RWPE1 (cell line): ENCODE results near the gene VTCN1.

Source experiments
- CTCF ChIA-PET: fragments of 350-600 bp; sonication (Branson Sonifier 250); formaldehyde crosslinking; extraction: SDS; loops from one replicate; lab custom pipeline; 2021; lab: Yijun Ruan, JAX
- POLR2A ChIA-PET: fragments of 400-600 bp; formaldehyde crosslinking; extraction: SDS; loops from one replicate; lab custom pipeline; 2020; ENCODE audit warnings: antibody characterized with exemption; ENCODE audit not compliant: low non-redundant PET; lab: Yijun Ruan, JAX
- DNase-seq: peaks from one replicate; pipeline ENCODE4 v3.0.0; 2012; ENCODE audit warnings: low spot score
- H3K27ac ChIP-seq: fragments of 450-650 bp; 2 replicates; pipeline ENCODE4 v1.5.1; 2017
- CTCF ChIP-seq: fragments of 450-650 bp; conservative IDR thresholded peaks from 2 replicates; pipeline ENCODE4 v1.5.1; 2017; ENCODE audit warnings: low read depth, mild to moderate bottlenecking

The VTCN1 gene

DNA sequence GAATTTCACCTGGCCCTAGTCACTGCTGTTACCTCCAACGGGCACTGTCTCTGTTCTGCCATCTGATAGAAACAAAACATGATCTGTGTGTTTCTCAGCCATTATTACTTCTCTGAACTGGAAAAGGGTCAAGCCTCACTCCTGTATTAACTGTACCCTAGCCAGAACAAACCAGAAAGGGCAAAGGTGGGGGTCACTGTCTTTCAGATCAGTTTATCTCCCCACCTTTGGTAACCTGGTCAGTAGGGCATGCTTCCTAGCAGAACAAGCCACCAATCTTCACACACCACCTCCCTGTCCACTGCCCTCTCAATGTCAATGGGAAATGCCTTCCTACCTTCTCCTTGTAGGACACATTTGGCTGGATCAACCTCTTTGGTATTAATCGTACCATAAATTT lies 93.0 kb downstream of the VTCN1 start:
- ChIA-PET CTCF (no interaction called here), POLR2A (no interaction called here)
- no peak overlapping the region for H3K27ac ChIP-seq
- DNase-seq, result no peak
- TF ChIP-seq CTCF, result no peak

DNA sequence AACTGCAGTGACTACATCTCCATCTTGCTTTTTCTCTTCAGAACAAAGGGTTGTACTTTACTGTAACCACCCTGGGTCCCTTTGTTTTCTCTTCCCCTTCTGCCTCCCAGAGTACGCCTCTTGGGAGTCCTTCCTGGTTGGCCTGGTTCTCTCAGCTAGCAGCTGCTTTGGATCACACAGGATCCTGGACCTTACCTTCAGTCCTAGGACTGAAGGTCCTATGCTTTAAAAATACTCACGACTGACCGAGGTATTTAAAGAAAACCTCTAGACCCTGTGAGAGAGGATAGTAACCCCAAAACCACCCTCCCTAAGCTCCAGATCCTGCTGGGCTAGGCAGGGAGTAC lies 94.0 kb downstream of the VTCN1 start:
- no peak for TF ChIP-seq CTCF
- POLR2A ChIA-PET, result no interaction called here
- no peak overlapping the region for H3K27ac ChIP-seq
- DNase-seq, result no peak
- CTCF ChIA-PET, result no interaction called here

DNA sequence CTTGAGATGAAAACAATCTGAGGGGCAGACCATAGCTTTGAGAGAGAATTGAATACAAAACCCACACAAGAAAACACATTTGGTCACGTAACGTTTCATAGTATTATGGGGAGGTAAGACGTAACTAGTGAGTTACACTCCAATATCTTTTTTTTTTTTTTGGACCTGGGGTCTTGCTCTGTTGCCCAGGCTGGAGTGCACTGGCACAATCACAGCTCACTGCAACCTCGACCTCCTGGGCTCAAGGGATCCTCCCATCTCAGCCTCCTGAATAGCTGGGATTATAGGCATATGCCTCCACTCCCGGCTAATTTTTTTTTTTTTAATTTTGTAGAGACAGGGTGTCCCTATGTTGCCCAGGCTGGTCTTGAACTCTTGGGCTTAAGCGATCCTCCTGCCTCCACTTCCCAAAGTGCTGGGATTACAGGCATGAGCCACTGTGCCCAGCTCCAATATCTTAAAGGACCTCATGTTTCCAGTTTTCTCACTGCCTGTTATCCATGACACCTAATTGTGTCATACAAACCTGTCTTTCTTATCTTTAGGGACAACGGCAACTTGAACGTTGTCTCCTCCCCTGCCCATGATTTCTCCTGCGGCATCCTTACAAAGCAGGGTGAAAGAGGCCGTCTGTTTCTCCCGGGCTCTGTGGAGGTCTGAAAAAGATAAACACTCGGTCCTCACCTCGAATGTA lies 94.5 kb downstream of the VTCN1 start:
- CTCF ChIA-PET, result no interaction called here
- no peak overlapping the region for H3K27ac ChIP-seq
- no peak for TF ChIP-seq CTCF
- POLR2A ChIA-PET, result interaction anchor here (0.7 kb wide), 1 partner anchor 438 kb away, joined by 5 read pairs; no protein-coding TSS in a partner anchor
- no peak for DNase-seq

- CTCF ChIA-PET, result no interaction called here
- DNase-seq, result no peak
- no peak overlapping the region for H3K27ac ChIP-seq
- POLR2A ChIA-PET, result no interaction called here
- TF ChIP-seq CTCF, result no peak
Observed at GRCh38 chr1:117114877-117115276, 95.8 kb downstream of the VTCN1 start.

- TF ChIP-seq CTCF, result no peak
- H3K27ac ChIP-seq, result no peak overlapping the region
- ChIA-PET POLR2A (no interaction called here), CTCF (interaction anchor here (0.7 kb wide), 1 partner anchor 157 kb away, joined by 3 read pairs; no protein-coding TSS in a partner anchor)
- no peak for DNase-seq
Observed at GRCh38 chr1:117113199-117113598, 97.5 kb downstream of the VTCN1 start.

- CTCF ChIA-PET, result no interaction called here
- no peak overlapping the region for H3K27ac ChIP-seq
- no peak for DNase-seq
- no peak for TF ChIP-seq CTCF
- POLR2A ChIA-PET, result no interaction called here
Observed at GRCh38 chr1:117112047-117112717, 98.5 kb downstream of the VTCN1 start.
